ENCODE measurements around the gene WDPCP.
"Not testable (repeated sequence)": the region's sequence is repeated elsewhere in the genome, so short reads cannot be mapped to it uniquely, and the experiment has no call there.

The WDPCP gene

GRCh38 chr2:63588385-63589147 lies at the start of gene WDPCP, which contains the start of gene MDH1:
Gene WDPCP (minus strand): TSS chr2:63588477. CDS start chr2:63588271, 206 bp downstream.
Gene MDH1 (plus strand): TSS chr2:63588963. CDS start chr2:63589044, 81 bp downstream.
- Histone ChIP-seq H3K27ac (peak within 1 kb of the TSS; percentile 81), H3K27me3 (no peaks in the 10 kb centered on the region), H3K36me3 (peaks cover 8% of the 10 kb centered on the region), H3K9ac (peak within 1 kb of the TSS; percentile 89), H3K9me3 (no peaks in the 10 kb centered on the region), H3K4me1 (peaks cover 43% of the 10 kb centered on the region), H3K4me2 (peak within 1 kb of the TSS; percentile 93), H3K4me3 (peak within 1 kb of the TSS; percentile 91), H4K20me1 (peaks cover 41% of the 10 kb centered on the region)
- TF ChIP-seq Cebpa-rat (IDR thresholded peaks at IDR 0.05), result no peak

GRCh38 chr2:63632382-63632781 lies 44.1 kb upstream of the WDPCP start:
- no peaks in the 10 kb centered on the region for H3K27me3 ChIP-seq
- TF ChIP-seq Cebpa-rat (IDR thresholded peaks at IDR 0.05), result no peak
- no peak overlapping the region for H3K9ac ChIP-seq
- no peaks in the 10 kb centered on the region for H3K4me1 ChIP-seq
- no peaks in the 10 kb centered on the region for H4K20me1 ChIP-seq
- H3K4me3 ChIP-seq, result no peak overlapping the region
- no peak overlapping the region for H3K27ac ChIP-seq
- H3K4me2 ChIP-seq, result no peak overlapping the region
- H3K36me3 ChIP-seq, result no peaks in the 10 kb centered on the region
- H3K9me3 ChIP-seq, result peaks cover 21% of the 10 kb centered on the region

GRCh38 chr2:63631501-63631900 lies 43.2 kb upstream of the WDPCP start:
- no peak overlapping the region for H3K4me3 ChIP-seq
- peaks cover 21% of the 10 kb centered on the region for H3K9me3 ChIP-seq
- no peak overlapping the region for H3K27ac ChIP-seq
- no peaks in the 10 kb centered on the region for H3K4me1 ChIP-seq
- TF ChIP-seq Cebpa-rat (IDR thresholded peaks at IDR 0.05), result no peak
- H3K36me3 ChIP-seq, result no peaks in the 10 kb centered on the region
- no peaks in the 10 kb centered on the region for H4K20me1 ChIP-seq
- H3K4me2 ChIP-seq, result no peak overlapping the region
- H3K27me3 ChIP-seq, result no peaks in the 10 kb centered on the region
- H3K9ac ChIP-seq, result no peak overlapping the region

DNA sequence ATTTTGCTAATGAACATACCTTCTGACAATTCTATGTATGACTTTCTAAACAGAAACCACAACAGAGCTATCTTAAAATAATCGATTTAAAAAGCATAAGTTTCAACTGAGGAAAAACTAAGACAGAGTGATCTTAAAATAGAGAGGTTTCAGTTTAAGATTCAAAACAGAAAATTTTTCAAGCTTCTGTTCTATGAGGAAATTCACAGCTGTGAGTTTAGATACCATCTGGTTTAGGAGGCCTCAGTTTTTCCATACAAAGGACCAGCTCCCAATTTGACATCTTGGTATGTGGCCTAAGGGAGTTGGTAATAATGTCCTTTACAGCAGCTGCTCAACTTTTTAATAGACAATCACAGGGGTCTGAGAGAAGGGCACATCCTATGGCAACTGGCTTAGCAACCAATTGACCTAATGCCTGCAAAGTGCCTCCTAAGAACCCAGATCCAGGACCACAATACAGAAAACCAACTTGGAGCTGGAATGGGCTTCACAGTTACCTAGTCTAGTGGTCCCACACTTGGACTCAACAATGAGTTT lies 40.2 kb upstream of the WDPCP start:
- no peak overlapping the region for H3K9ac ChIP-seq
- no peak overlapping the region for H3K4me3 ChIP-seq
- no peaks in the 10 kb centered on the region for H3K36me3 ChIP-seq
- H3K4me2 ChIP-seq, result no peak overlapping the region
- no peak overlapping the region for H3K27ac ChIP-seq
- no peaks in the 10 kb centered on the region for H3K4me1 ChIP-seq
- peaks cover 16% of the 10 kb centered on the region for H3K9me3 ChIP-seq
- H4K20me1 ChIP-seq, result no peaks in the 10 kb centered on the region
- no peaks in the 10 kb centered on the region for H3K27me3 ChIP-seq
- TF ChIP-seq Cebpa-rat (IDR thresholded peaks at IDR 0.05), result no peak

DNA sequence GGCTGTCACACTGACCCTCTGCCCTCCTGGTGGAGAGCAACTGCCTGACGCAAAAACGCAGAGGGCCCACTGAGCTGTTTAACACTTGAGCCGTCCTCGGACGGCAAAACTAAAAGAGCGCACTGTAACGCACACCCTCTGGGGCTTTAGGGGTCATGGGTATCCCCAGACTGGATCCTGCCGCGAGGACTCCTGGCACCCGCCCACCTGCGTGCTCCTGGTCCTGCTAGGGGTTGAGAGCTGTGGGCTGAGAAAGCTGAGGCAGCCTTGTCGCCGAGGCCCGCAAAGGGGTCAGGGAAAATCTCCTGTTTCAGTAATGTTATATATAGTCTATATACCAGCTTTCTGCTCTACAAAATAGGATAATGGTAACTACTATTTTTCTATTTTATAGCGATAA lies 39.6 kb upstream of the WDPCP start:
- H3K36me3 ChIP-seq, result no peaks in the 10 kb centered on the region
- H4K20me1 ChIP-seq, result no peaks in the 10 kb centered on the region
- H3K27me3 ChIP-seq, result no peaks in the 10 kb centered on the region
- no peak overlapping the region for H3K4me2 ChIP-seq
- no peaks in the 10 kb centered on the region for H3K4me1 ChIP-seq
- no peak overlapping the region for H3K9ac ChIP-seq
- no peak overlapping the region for H3K27ac ChIP-seq
- no peak for TF ChIP-seq Cebpa-rat (IDR thresholded peaks at IDR 0.05)
- H3K4me3 ChIP-seq, result no peak overlapping the region
- H3K9me3 ChIP-seq, result peaks cover 14% of the 10 kb centered on the region

DNA sequence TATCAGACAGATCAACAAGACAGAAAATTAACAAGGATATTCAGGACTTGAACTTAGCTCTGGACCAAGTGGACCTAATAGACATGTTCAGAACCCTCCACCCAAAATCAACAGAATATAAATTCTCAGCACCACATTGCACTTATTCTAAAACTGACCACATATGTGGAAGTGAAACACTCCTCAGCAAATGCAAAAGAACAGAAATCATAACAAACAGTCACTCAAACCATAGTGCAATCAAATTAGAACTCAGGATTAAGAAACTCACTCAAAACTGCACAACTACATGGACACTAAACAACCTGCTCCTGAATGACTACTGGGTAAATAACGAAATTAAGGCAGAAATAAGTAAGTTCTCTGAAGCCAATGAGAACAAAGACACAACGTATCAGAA lies 35.5 kb upstream of the WDPCP start:
- H3K9me3 ChIP-seq, H3K4me1 ChIP-seq, H4K20me1 ChIP-seq, H3K36me3 ChIP-seq, H3K27ac ChIP-seq, H3K27me3 ChIP-seq, H3K4me3 ChIP-seq, H3K9ac ChIP-seq, H3K4me2 ChIP-seq: not testable (repeated sequence)

GRCh38 chr2:63622751-63623150 lies 34.5 kb upstream of the WDPCP start:
- no peak overlapping the region for H3K4me3 ChIP-seq
- H3K36me3 ChIP-seq, result no peaks in the 10 kb centered on the region
- H4K20me1 ChIP-seq, result no peaks in the 10 kb centered on the region
- no peaks in the 10 kb centered on the region for H3K27me3 ChIP-seq
- H3K9ac ChIP-seq, result no peak overlapping the region
- no peak overlapping the region for H3K27ac ChIP-seq
- H3K4me2 ChIP-seq, result no peak overlapping the region
- no peak for TF ChIP-seq Cebpa-rat (IDR thresholded peaks at IDR 0.05)
- H3K4me1 ChIP-seq, result no peaks in the 10 kb centered on the region
- H3K9me3 ChIP-seq, result no peaks in the 10 kb centered on the region; the same call in 1 of the 2 replicates

- H4K20me1 ChIP-seq, result no peaks in the 10 kb centered on the region
- H3K9me3 ChIP-seq, result no peaks in the 10 kb centered on the region; the same call in 1 of the 2 replicates
- H3K9ac ChIP-seq, result no peak overlapping the region
- H3K36me3 ChIP-seq, result no peaks in the 10 kb centered on the region
- no peak overlapping the region for H3K27ac ChIP-seq
- no peak overlapping the region for H3K4me3 ChIP-seq
- H3K27me3 ChIP-seq, result no peaks in the 10 kb centered on the region
- no peak for TF ChIP-seq Cebpa-rat (IDR thresholded peaks at IDR 0.05)
- H3K4me2 ChIP-seq, result no peak overlapping the region
- no peaks in the 10 kb centered on the region for H3K4me1 ChIP-seq
Measured at GRCh38 chr2:63619328-63619727, 31.1 kb upstream of the WDPCP start.

DNA sequence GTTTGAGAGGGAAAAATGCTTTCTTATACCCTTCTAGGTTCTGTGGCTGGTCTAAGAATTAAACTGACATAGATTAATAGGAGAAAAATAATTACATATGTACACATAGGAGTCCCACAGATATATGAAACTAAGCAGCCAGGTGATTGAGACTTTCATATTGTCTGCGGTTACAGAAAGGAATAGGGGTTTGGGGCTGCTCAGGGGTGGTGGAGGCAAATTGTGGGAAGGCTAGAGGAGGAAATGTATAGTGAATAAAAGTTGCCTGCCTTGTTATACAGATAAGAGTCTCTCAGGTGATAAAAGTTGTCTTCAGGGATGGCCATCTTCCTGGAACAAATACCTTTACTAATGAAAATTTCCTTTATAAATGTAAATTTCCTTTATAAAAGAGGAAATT lies 29.1 kb upstream of the WDPCP start:
- Histone ChIP-seq H4K20me1 (no peaks in the 10 kb centered on the region), H3K27ac (no peak overlapping the region), H3K4me2 (no peak overlapping the region), H3K4me1 (no peaks in the 10 kb centered on the region), H3K4me3 (no peak overlapping the region), H3K36me3 (no peaks in the 10 kb centered on the region), H3K27me3 (no peaks in the 10 kb centered on the region), H3K9ac (no peak overlapping the region), H3K9me3 (no peaks in the 10 kb centered on the region)
- TF ChIP-seq Cebpa-rat (IDR thresholded peaks at IDR 0.05), result no peak
